Mammary epithelial cell (primary cell): ENCODE results near the gene RIC8A.

Experiments
- EZH2 ChIP-seq: IDR thresholded peaks from 2 replicates; pipeline ENCODE4 v1.6.1; 2012; ENCODE audit warnings: low read length, inconsistent platforms, borderline replicate concordance
- TF ChIP-seq, protein P1 (sequence below), 2 donors: IDR thresholded peaks in 1 of 2; conservative IDR thresholded peaks in 1 of 2; 2 replicates each; pipeline ENCODE4 v1.5.1; 2011 to 2012; ENCODE audit warnings: inconsistent platforms in 2 of 2, low read length in 2 of 2, mild to moderate bottlenecking in 2 of 2, control low read depth in 1 of 2, low read depth in 1 of 2; ENCODE audit not compliant: insufficient read depth in 1 of 2; ENCODE audit errors: extremely low read depth in 1 of 2

- no peak for TF ChIP-seq EZH2
- TF ChIP-seq, protein P1, sequence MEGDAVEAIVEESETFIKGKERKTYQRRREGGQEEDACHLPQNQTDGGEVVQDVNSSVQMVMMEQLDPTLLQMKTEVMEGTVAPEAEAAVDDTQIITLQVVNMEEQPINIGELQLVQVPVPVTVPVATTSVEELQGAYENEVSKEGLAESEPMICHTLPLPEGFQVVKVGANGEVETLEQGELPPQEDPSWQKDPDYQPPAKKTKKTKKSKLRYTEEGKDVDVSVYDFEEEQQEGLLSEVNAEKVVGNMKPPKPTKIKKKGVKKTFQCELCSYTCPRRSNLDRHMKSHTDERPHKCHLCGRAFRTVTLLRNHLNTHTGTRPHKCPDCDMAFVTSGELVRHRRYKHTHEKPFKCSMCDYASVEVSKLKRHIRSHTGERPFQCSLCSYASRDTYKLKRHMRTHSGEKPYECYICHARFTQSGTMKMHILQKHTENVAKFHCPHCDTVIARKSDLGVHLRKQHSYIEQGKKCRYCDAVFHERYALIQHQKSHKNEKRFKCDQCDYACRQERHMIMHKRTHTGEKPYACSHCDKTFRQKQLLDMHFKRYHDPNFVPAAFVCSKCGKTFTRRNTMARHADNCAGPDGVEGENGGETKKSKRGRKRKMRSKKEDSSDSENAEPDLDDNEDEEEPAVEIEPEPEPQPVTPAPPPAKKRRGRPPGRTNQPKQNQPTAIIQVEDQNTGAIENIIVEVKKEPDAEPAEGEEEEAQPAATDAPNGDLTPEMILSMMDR (conservative IDR thresholded peaks at IDR 0.05 in 1 of 2, IDR thresholded peaks at IDR 0.05 in 1 of 2; ENCODE audit: extremely low read depth in 1 of 2, insufficient read depth in 1 of 2, low read depth in 1 of 2, low read length in 2 of 2): no peak
These were observed 6.6 kb downstream of the RIC8A start for GRCh38 chr11:214083-214482.
